Keratinocyte (primary cell): ENCODE results near the gene HNRNPAB. TPM values are rescaled to one million over a fixed set of nuclear protein-coding genes. Genes with fewer than 3 reads are reported as not detected.

Source experiments
- DNase-seq: peaks from one replicate; pipeline ENCODE4 v3.0.0-alpha.2; 2011; ENCODE audit warnings: low read depth, missing footprints, low spot score
- FAIRE-seq: peaks from 2 replicates; lab custom pipeline; 2011; peaks lifted over from hg19 to GRCh38; lab: Jason Lieb, UNC
- H2AFZ ChIP-seq: 2 replicates; pipeline ENCODE4 v1.6.0; 2012; ENCODE audit warnings: low read length, control low read depth, inconsistent platforms; ENCODE audit not compliant: control insufficient read depth
- H3K27ac ChIP-seq: 2 replicates; pipeline ENCODE4 v1.5.1; 2011; ENCODE audit warnings: low read length; ENCODE audit not compliant: control insufficient read depth, insufficient read depth
- H3K27me3 ChIP-seq: 3 replicates; pipeline ENCODE4 v1.6.0; 2011; ENCODE audit warnings: low read length; ENCODE audit not compliant: control insufficient read depth, insufficient read depth; ENCODE audit errors: extremely low read depth
- H3K36me3 ChIP-seq, 2 experiments: 2 replicates in 1 of 2; 3 replicates in 1 of 2; pipeline ENCODE4 v1.5.1; 2011; ENCODE audit warnings: low read length in 2 of 2, mild to moderate bottlenecking in 1 of 2; ENCODE audit not compliant: control insufficient read depth in 2 of 2, insufficient read depth in 2 of 2; ENCODE audit errors: extremely low read depth in 1 of 2
- H3K4me1 ChIP-seq: 3 replicates; pipeline ENCODE4 v1.5.1; 2011; ENCODE audit warnings: low read length; ENCODE audit not compliant: control insufficient read depth, insufficient read depth; ENCODE audit errors: extremely low read depth
- H3K4me2 ChIP-seq: 3 replicates; pipeline ENCODE4 v1.6.0; 2011; ENCODE audit warnings: low read depth, low read length; ENCODE audit not compliant: control insufficient read depth, insufficient read depth; ENCODE audit errors: extremely low read depth
- H3K4me3 ChIP-seq, 3 experiments: fragments of 200-600 bp in 1 of 3; sonication (generic) in 1 of 3; 2 replicates in 2 of 3; 3 replicates in 1 of 3; pipeline ENCODE4 v1.5.1; 2011 to 2016; ENCODE audit warnings: low read length in 3 of 3, mild to moderate bottlenecking in 3 of 3, control low read depth in 2 of 3, inconsistent platforms in 1 of 3, low read depth in 1 of 3, mixed read lengths in 1 of 3, mixed run types in 1 of 3, moderate library complexity in 1 of 3; ENCODE audit not compliant: control insufficient read depth in 2 of 3, insufficient read depth in 2 of 3; ENCODE audit errors: extremely low read depth in 1 of 3
- H3K79me2 ChIP-seq: 2 replicates; pipeline ENCODE4 v1.6.0; 2012; ENCODE audit warnings: low read length; ENCODE audit not compliant: control insufficient read depth, insufficient read depth
- H3K9ac ChIP-seq: 3 replicates; pipeline ENCODE4 v1.6.0; 2011; ENCODE audit warnings: low read length; ENCODE audit not compliant: control insufficient read depth, insufficient read depth; ENCODE audit errors: extremely low read depth
- H3K9me1 ChIP-seq: 3 replicates; pipeline ENCODE4 v1.6.0; 2011; ENCODE audit warnings: low read length; ENCODE audit not compliant: control insufficient read depth, insufficient read depth; ENCODE audit errors: extremely low read depth
- H3K9me3 ChIP-seq: 2 replicates; pipeline ENCODE4 v1.5.1; 2012; ENCODE audit warnings: low read depth, low read length; ENCODE audit not compliant: control insufficient read depth
- H4K20me1 ChIP-seq: 3 replicates; pipeline ENCODE4 v1.6.0; 2011; ENCODE audit warnings: low read length; ENCODE audit not compliant: control insufficient read depth, insufficient read depth; ENCODE audit errors: extremely low read depth
- EZH2 ChIP-seq: IDR thresholded peaks from one replicate; pipeline ENCODE4 v1.6.1; 2012; ENCODE audit warnings: inconsistent platforms, mild to moderate bottlenecking, low read length, moderate library complexity
- dilution Hi-C: fragments of 300-500 bp; cut with MboI; formaldehyde crosslinking; loops from one replicate; pipeline ENCODE4 v1.7.0; 2020; ENCODE audit warnings: low sequenced_read_pairs; ENCODE audit not compliant: extremely low pct_ligation_motif_present
- polyA plus RNA-seq, 5 experiments: library from polyadenylated mRNA; depleted of rRNA in 3 of 5; stranded (reverse) in 3 of 5; stranded (forward) in 1 of 5; unstranded in 1 of 5; fragments of >200 nt; gene quantifications; 1 replicate in 1 of 5; 2 replicates in 3 of 5; 3 replicates in 1 of 5; pipeline versions ENCODE4 v1.2.1 to v1.2.3, GENCODE V29; 2011 to 2012; ENCODE audit warnings: missing spikeins in 2 of 5, low read depth in 1 of 5, low replicate concordance in 1 of 5
- TF ChIP-seq, protein P1 (sequence below), 3 experiments: IDR thresholded peaks in 1 of 3; conservative IDR thresholded peaks in 1 of 3; optimal IDR thresholded peaks in 1 of 3; 2 replicates in 2 of 3; 3 replicates in 1 of 3; pipeline versions ENCODE3 to v1.5.1; 2011; ENCODE audit warnings: low read length in 3 of 3, mild to moderate bottlenecking in 3 of 3, moderate library complexity in 2 of 3, control low read depth in 1 of 3, inconsistent platforms in 1 of 3; ENCODE audit not compliant: insufficient read depth in 2 of 3; ENCODE audit errors: extremely low read depth in 1 of 3

The HNRNPAB gene
- polyA plus RNA-seq, 1 donor (not counting 4 experiments of a cell fraction or from before 2014, with no cell fraction given): 161 TPM

DNA sequence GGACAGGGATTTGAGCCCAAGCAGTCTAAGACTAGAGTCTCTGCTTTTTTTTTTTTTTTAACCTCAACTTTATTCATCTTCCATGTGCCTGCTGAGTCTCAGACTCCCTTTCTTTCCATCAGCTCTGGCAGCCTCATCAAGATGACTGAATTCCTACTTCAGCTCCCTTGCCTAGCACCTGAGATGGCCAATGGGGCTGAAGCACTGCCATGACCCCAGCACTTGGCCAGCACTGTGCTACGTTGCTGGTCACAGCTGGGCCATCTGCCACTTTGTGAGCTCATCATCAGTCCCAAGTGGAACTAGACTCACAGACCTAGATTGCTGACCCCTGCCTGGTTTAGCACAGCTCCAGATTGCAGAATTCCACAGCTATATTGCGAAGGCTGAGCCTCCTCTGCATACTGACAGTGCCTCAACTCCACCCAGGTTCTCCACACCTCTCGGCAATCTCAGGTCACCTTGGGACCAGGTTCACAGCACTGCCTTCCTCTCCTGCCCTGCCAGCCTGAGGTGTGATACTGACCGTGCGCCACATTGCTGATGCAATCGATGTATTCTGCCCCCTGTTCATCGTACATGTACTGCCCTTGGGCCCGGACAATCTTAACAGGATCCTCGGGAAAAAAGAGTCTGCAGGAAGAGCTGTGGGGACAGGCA lies 26.7 kb downstream of the HNRNPAB start:
- Histone ChIP-seq H3K9me3 (no peaks in the 10 kb centered on the region), H3K4me1 (peaks cover 28% of the 10 kb centered on the region), H3K4me3 (peak overlapping the region; percentile 61 to 75 (median 62)), H3K9ac (peak overlapping the region; percentile 73), H4K20me1 (peaks cover 4% of the 10 kb centered on the region), H3K4me2 (peak overlapping the region; percentile 86), H3K79me2 (peaks cover 29% of the 10 kb centered on the region), H3K27ac (no peak overlapping the region), H3K9me1 (no peaks in the 10 kb centered on the region), H3K36me3 (peaks cover 9 to 22% of the 10 kb centered on the region in 2 experiments), H3K27me3 (no peaks in the 10 kb centered on the region), H2AFZ (no peak overlapping the region)
- TF ChIP-seq, protein P1, sequence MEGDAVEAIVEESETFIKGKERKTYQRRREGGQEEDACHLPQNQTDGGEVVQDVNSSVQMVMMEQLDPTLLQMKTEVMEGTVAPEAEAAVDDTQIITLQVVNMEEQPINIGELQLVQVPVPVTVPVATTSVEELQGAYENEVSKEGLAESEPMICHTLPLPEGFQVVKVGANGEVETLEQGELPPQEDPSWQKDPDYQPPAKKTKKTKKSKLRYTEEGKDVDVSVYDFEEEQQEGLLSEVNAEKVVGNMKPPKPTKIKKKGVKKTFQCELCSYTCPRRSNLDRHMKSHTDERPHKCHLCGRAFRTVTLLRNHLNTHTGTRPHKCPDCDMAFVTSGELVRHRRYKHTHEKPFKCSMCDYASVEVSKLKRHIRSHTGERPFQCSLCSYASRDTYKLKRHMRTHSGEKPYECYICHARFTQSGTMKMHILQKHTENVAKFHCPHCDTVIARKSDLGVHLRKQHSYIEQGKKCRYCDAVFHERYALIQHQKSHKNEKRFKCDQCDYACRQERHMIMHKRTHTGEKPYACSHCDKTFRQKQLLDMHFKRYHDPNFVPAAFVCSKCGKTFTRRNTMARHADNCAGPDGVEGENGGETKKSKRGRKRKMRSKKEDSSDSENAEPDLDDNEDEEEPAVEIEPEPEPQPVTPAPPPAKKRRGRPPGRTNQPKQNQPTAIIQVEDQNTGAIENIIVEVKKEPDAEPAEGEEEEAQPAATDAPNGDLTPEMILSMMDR (optimal IDR thresholded peaks at IDR 0.05 in 1 of 3, IDR thresholded peaks at IDR 0.05 in 1 of 3, conservative IDR thresholded peaks at IDR 0.05 in 1 of 3; ENCODE audit: extremely low read depth in 1 of 3, insufficient read depth in 2 of 3, low read length in 3 of 3): no peak
- no peak for TF ChIP-seq EZH2
- dilution Hi-C loops: no loop called here
- FAIRE-seq (no peak), DNase-seq (no peak)

DNA sequence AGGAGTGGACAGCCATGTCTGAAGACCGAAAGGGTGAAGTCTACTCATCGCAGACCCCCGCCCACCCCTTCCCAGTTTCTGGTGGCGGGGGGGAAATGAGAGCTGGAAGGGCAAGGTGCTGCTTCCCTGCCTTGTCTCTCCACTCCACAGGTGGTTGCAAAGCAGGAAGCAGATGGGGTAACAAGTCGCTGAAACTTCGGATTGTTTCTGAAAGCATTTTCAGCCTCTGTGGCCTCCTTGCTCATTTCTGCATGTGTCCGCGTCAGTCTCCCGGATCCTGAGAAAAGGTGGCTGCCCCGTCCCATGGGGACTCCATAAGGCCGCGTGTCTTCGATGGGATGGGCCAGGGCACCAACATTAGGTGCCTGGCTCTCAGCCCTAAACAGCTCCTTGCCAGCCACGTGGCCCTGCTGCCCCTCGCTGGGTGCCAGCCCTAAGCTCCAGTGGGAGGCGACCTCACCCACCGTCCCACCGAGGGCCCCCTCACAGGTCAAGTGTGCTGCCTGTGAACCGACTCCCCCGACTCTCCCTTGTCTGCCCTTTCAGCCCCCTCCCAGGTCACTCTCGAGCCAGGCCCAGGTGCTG lies 27.3 kb downstream of the HNRNPAB start:
- Histone ChIP-seq H2AFZ (no peak overlapping the region), H3K9me3 (no peaks in the 10 kb centered on the region), H3K36me3 (peaks cover 9 to 22% of the 10 kb centered on the region in 2 experiments), H3K27me3 (no peaks in the 10 kb centered on the region), H3K79me2 (peaks cover 29% of the 10 kb centered on the region), H4K20me1 (peaks cover 4% of the 10 kb centered on the region), H3K9me1 (no peaks in the 10 kb centered on the region), H3K9ac (peak overlapping the region; percentile 73), H3K4me3 (peak overlapping the region; percentile 61 to 75 (median 62)), H3K4me2 (peak overlapping the region; percentile 86), H3K27ac (peak overlapping the region; percentile 29), H3K4me1 (peaks cover 29% of the 10 kb centered on the region)
- no peak for DNase-seq
- dilution Hi-C loops: no loop called here
- FAIRE-seq: no peak
- TF ChIP-seq, protein P1 (optimal IDR thresholded peaks at IDR 0.05 in 1 of 3, IDR thresholded peaks at IDR 0.05 in 1 of 3, conservative IDR thresholded peaks at IDR 0.05 in 1 of 3; ENCODE audit: extremely low read depth in 1 of 3, insufficient read depth in 2 of 3, low read length in 3 of 3): no peak
- no peak for TF ChIP-seq EZH2
